ENCODE measurements around the gene TOMM6.

Gene TOMM6

DNA sequence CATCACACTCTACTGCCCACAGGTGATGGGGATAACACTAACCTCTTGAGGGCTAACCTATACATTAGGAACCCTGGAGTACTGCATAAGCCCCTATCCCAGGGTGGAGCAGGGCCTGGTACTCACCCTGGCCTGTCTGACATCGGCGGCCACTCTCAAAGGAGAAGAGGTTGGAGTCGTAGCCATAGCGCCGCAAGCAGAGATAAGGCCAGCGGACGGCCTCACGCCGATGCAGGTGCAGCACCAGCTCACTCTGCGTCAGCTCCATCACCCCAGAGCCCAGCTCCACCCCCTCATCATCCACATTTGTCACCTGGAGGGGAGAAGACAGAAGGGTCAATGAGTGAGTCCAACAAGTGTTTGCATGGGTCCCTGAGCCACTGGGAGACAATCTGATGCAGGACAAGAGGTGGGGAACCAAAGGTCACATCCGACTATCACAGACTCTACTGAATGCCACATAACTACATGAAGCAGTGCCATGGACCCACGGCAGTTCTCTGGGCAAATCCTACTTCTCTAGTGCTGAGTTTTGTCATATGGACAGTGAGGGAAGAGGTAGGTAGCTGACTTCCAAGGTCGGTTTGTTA lies 12.1 kb upstream of the TOMM6 start:
- DNase-seq (ENCODE audit: low read depth): no peak
- TF ChIP-seq, protein P1, sequence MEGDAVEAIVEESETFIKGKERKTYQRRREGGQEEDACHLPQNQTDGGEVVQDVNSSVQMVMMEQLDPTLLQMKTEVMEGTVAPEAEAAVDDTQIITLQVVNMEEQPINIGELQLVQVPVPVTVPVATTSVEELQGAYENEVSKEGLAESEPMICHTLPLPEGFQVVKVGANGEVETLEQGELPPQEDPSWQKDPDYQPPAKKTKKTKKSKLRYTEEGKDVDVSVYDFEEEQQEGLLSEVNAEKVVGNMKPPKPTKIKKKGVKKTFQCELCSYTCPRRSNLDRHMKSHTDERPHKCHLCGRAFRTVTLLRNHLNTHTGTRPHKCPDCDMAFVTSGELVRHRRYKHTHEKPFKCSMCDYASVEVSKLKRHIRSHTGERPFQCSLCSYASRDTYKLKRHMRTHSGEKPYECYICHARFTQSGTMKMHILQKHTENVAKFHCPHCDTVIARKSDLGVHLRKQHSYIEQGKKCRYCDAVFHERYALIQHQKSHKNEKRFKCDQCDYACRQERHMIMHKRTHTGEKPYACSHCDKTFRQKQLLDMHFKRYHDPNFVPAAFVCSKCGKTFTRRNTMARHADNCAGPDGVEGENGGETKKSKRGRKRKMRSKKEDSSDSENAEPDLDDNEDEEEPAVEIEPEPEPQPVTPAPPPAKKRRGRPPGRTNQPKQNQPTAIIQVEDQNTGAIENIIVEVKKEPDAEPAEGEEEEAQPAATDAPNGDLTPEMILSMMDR (IDR thresholded peaks at IDR 0.05; ENCODE audit: low read depth, low read length, missing control alignments): no peak
- no peak overlapping the region for H3K4me3 ChIP-seq (ENCODE audit: low read depth, low read length)

DNA sequence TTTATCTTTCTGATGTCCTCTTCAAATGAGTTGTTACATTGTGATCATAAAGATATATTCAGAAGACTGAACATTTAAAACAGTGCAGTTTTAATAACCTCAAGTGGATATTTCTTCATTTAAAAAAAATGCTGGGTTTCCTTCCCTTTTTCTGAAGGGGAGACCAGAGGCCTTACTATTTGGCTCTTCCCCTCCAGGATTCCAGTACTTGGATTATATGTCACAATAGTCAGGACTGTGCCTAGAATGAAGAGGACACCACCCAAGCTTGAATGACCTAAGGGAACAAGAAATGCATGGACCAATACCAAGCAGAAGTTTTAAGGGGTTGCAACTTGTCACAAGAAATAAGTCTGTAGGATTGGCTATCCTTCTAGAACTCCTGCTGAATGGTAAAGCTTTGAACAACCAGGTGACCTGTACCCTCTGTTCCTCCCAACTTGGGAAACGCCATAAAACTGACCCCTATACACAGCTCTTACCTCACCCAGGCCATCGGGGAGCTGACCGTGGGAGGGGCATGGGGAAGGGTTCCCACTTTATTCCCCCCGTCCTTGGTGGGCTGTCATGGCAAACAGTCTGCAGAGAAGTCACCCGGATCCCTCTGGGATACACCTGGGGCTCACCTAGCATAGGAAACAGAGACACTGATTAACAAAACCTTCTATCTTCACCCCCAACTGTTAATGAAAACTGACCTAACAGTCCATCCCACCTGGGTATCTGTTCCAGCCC lies 9.8 kb upstream of the TOMM6 start:
- no peak for DNase-seq (ENCODE audit: low read depth)
- H3K4me3 ChIP-seq (ENCODE audit: low read depth, low read length): no peak overlapping the region
- TF ChIP-seq, protein P1 (IDR thresholded peaks at IDR 0.05; ENCODE audit: low read depth, low read length, missing control alignments): no peak

DNA sequence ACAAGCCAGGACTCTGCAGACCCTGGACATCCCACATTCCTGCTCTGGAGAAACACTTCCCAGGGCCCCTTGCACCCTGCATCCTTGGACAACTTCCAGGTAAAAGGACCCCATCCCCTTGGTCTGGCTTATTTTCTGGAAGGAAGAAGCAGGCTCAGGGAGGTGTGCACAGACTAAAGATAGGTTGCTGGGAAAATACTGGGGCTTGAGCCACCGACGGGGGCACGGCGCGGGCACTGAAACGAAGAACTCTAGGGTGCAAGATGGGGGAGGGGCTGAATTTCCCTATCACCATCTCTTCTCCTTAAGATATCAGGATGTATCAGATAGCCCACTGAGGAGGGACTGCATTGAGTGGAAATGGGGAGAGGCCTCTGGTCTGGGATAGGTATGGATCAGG lies 8.6 kb upstream of the TOMM6 start:
- DNase-seq (ENCODE audit: low read depth): no peak
- TF ChIP-seq, protein P1 (IDR thresholded peaks at IDR 0.05; ENCODE audit: low read depth, low read length, missing control alignments): no peak
- peak overlapping the region; percentile 76; the same call in 1 of the 2 replicates for H3K4me3 ChIP-seq (ENCODE audit: low read depth, low read length)

DNA sequence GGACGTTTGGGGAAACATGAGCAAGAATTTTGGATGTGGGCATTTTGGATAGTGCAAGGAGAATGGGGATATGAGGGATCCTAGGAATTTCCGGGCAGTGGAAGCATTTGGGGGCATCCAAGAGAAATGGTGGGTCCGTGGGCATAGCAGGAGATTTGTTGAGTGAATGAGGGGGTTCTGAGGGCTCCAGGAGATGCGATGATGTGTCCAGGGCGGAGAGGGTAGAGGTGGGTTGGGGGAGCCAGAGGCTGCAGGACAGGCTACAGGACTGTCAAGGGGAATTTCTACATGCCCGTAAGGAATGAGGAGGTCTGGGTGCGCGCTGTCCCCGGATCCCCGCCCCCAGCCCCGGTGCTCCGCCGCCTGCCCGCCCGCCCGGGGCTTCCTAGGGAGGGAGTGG lies 8.2 kb upstream of the TOMM6 start:
- no peak for DNase-seq (ENCODE audit: low read depth)
- peak overlapping the region; percentile 76 for H3K4me3 ChIP-seq (ENCODE audit: low read depth, low read length)
- TF ChIP-seq, protein P1 (IDR thresholded peaks at IDR 0.05; ENCODE audit: low read depth, low read length, missing control alignments): no peak

DNA sequence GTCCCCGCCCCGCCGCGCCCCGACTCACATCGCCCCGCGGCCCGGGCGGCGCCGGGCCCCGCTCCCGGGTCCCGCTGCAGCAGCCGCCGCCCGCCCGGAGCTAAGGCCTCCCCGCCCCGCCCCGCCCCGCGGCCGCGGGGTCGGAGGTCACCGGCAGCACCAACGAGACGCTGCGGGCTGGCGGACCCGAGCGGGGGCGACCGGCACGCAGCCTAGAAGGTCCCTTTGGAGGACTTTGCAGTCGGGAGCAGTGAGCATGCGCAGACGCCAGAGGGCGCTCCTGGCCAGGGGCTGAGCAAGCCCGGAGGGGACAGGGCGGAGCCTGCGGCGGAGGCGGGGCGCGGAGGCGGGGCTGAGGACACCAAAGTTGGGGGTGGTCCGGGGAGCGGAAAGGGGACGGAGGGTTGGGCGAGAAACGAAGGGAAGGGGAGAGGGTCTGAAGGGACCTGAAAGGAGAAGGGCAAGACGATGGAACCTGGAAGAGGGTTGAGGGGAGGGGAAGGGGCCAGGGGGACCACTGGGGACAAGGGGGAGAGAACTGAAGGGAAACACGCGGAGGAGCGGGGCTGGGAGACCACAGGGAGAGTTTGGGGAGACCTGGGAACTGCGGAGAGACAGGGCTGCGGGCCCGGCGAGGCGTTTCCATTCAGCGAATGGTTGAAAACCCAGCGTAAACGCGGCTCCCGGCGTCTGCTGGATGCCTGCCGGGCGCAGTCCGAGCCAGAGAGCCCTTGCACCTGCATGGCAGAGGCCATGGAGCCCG lies 7.5 kb upstream of the TOMM6 start, which contains the start of gene FRS3:
Gene FRS3, minus strand, starts transcription at position 113 of the 763 bp plus-strand sequence. CDS start 2,913 bp downstream, outside the sequence.
- TF ChIP-seq, protein P1 (IDR thresholded peaks at IDR 0.05; ENCODE audit: low read depth, low read length, missing control alignments): peak; percentile 93

DNA sequence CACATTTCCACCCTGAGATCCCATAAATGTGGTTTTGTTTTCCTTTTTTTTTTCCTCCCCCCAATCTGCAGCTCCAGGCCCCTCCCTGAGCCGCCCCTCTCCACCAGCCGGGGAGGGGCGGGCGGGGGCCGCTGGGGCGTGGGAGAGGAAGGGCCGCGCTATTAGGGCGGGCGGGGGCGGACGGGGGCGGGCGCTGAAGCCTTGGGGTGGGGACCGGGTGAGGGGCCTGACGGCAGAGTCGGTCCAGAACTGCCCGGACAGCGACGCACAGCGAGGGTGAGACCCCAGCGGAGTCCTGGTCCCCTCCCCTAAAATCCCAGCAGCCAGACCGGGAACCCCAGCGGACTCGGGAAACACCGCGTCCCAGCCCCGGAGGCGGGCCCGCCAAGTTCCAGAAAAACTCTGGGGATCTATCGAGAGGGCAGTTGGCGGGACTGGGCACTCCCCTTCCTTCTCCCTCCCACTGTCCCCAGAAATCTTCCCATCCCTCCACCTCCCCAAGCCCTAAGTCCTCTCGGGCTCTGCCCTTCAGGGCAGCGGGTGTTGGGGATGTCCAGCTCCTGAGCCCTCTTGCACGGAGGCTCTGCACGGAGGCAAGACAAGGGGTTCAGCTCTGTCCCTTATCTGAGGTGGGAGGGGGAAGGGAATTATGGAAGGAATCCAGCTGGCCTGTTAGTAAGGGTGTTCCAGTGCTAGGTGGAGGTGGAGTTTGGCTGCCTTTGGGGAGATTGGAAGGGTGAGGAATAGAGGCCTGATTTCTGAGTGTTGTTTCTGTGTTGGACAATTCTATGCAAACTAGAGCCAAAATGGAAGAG lies 6.7 kb upstream of the TOMM6 start, which contains the start of gene PRICKLE4:
Gene PRICKLE4, plus strand, starts transcription at position 232 of the 815 bp plus-strand sequence. CDS start 2,692 bp downstream, outside the sequence.
- peak within 1 kb of the TSS; percentile 76 for H3K4me3 ChIP-seq (ENCODE audit: low read depth, low read length)
- DNase-seq (ENCODE audit: low read depth): no peak
- TF ChIP-seq, protein P1 (IDR thresholded peaks at IDR 0.05; ENCODE audit: low read depth, low read length, missing control alignments): no peak

More for the DNA sequence above, 7.5 kb upstream of the TOMM6 start, which contains the start of gene FRS3:
- peak within 1 kb of the TSS; percentile 76 for H3K4me3 ChIP-seq (ENCODE audit: low read depth, low read length)
- DNase-seq (ENCODE audit: low read depth): peak; percentile 87

Data from GM12864 (cell line).